PFSK-1 (cell line): ENCODE measurements around the gene CHADL.

Experiments
- POLR2AphosphoS5 ChIP-seq: IDR thresholded peaks from 2 replicates; pipeline ENCODE4 v1.6.1; 2012; ENCODE audit warnings: low read depth, mild to moderate bottlenecking, control low read depth, low read length, moderate library complexity
- SIN3A ChIP-seq: IDR thresholded peaks from 2 replicates; pipeline ENCODE4 v1.6.1; 2012; ENCODE audit warnings: mild to moderate bottlenecking, low read length, moderate library complexity, borderline replicate concordance; ENCODE audit not compliant: insufficient read depth
- TF ChIP-seq, protein P1 (sequence below), 2 experiments: IDR thresholded peaks; 2 replicates each; pipeline versions ENCODE4 v1.6.1 to v1.8.0; 2011 to 2012; ENCODE audit warnings: low read depth in 2 of 2, low read length in 2 of 2, control low read depth in 1 of 2, inconsistent platforms in 1 of 2, mild to moderate bottlenecking in 1 of 2, moderate library complexity in 1 of 2; ENCODE audit not compliant: insufficient read depth in 1 of 2

- TF ChIP-seq, protein P1, sequence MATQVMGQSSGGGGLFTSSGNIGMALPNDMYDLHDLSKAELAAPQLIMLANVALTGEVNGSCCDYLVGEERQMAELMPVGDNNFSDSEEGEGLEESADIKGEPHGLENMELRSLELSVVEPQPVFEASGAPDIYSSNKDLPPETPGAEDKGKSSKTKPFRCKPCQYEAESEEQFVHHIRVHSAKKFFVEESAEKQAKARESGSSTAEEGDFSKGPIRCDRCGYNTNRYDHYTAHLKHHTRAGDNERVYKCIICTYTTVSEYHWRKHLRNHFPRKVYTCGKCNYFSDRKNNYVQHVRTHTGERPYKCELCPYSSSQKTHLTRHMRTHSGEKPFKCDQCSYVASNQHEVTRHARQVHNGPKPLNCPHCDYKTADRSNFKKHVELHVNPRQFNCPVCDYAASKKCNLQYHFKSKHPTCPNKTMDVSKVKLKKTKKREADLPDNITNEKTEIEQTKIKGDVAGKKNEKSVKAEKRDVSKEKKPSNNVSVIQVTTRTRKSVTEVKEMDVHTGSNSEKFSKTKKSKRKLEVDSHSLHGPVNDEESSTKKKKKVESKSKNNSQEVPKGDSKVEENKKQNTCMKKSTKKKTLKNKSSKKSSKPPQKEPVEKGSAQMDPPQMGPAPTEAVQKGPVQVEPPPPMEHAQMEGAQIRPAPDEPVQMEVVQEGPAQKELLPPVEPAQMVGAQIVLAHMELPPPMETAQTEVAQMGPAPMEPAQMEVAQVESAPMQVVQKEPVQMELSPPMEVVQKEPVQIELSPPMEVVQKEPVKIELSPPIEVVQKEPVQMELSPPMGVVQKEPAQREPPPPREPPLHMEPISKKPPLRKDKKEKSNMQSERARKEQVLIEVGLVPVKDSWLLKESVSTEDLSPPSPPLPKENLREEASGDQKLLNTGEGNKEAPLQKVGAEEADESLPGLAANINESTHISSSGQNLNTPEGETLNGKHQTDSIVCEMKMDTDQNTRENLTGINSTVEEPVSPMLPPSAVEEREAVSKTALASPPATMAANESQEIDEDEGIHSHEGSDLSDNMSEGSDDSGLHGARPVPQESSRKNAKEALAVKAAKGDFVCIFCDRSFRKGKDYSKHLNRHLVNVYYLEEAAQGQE (IDR thresholded peaks at IDR 0.05; ENCODE audit: insufficient read depth in 1 of 2, low read depth in 2 of 2, low read length in 2 of 2) = no peak
- TF ChIP-seq SIN3A (no peak), POLR2AphosphoS5 (no peak)
Observed at GRCh38 chr22:41250127-41250526, 9.4 kb upstream of the CHADL start.
